ENCODE data around the gene GDF15.

GRCh38 chr19:18346091-18346490 is 39.9 kb upstream of the GDF15 start:
- TF ChIP-seq EZH2 (IDR thresholded peaks at IDR 0.05; ENCODE audit: insufficient read depth, poor library complexity, severe bottlenecking): no peak
- TF ChIP-seq EZH2phosphoT487 (IDR thresholded peaks at IDR 0.05; ENCODE audit: insufficient read depth, low read depth): no peak

All from GM23248 (cell line).